Neural cell (in vitro differentiated cells): ENCODE results near the gene CCDC83. TPM values are rescaled to one million over a fixed set of nuclear protein-coding genes. Genes with fewer than 3 reads are reported as not detected.

Source experiments
- H2AFZ ChIP-seq: fragments of 200-600, 300-800 bp; sonication (generic), shearing (Covaris generic); 2 replicates; pipeline ENCODE4 v1.6.0; 2014; ENCODE audit warnings: low read depth, mild to moderate bottlenecking, antibody characterized with exemption, low read length, moderate library complexity
- H3F3A ChIP-seq: fragments of 200-600 bp; shearing (Covaris generic); 2 replicates; pipeline ENCODE4 v1.6.1; 2016; ENCODE audit warnings: mild to moderate bottlenecking, moderate library complexity, mixed read lengths, antibody characterized with exemption, low read length; ENCODE audit not compliant: insufficient read depth, poor library complexity, severe bottlenecking
- H3K27ac ChIP-seq: fragments of 200-600, 300-800 bp; sonication (generic), shearing (Covaris generic); 2 replicates; pipeline ENCODE4 v1.5.1; 2014; ENCODE audit warnings: mild to moderate bottlenecking, low read length, moderate library complexity
- H3K27me3 ChIP-seq: fragments of 300-800, 200-600 bp; sonication (generic), shearing (Covaris generic); 2 replicates; pipeline ENCODE4 v1.6.0; 2014; ENCODE audit warnings: mild to moderate bottlenecking, low read depth, low read length, moderate library complexity; ENCODE audit not compliant: insufficient read depth
- H3K36me3 ChIP-seq: fragments of 300-800, 200-600 bp; sonication (generic), shearing (Covaris generic); 2 replicates; pipeline ENCODE4 v1.5.1; 2014; ENCODE audit warnings: mild to moderate bottlenecking, antibody characterized with exemption, low read length, moderate library complexity; ENCODE audit not compliant: insufficient read depth
- H3K4me2 ChIP-seq: fragments of 300-800, 200-600 bp; sonication (generic), shearing (Covaris generic); 2 replicates; pipeline ENCODE4 v1.6.0; 2014; ENCODE audit warnings: mild to moderate bottlenecking, low read length
- H3K4me3 ChIP-seq: fragments of 300-800, 200-600 bp; sonication (generic), shearing (Covaris generic); 2 replicates; pipeline ENCODE4 v1.5.1; 2014; ENCODE audit warnings: mild to moderate bottlenecking, low read length, moderate library complexity
- H3K79me2 ChIP-seq: fragments of 200-600 bp; shearing (Covaris generic); replicated peaks from 2 replicates; pipeline ENCODE4 v1.6.0; 2014; ENCODE audit warnings: mild to moderate bottlenecking, low read length, moderate library complexity; ENCODE audit not compliant: insufficient read depth
- H3K9ac ChIP-seq: fragments of 300-800, 200-600 bp; sonication (generic), shearing (Covaris generic); 2 replicates; pipeline ENCODE4 v1.6.1; 2016; ENCODE audit warnings: mild to moderate bottlenecking, low read length, mixed read lengths
- H3K9me2 ChIP-seq: fragments of 200-600 bp; shearing (Covaris generic); 2 replicates; pipeline ENCODE4 v1.6.1; 2016; ENCODE audit warnings: mild to moderate bottlenecking, low read length, mixed read lengths; ENCODE audit not compliant: insufficient read depth
- H3K9me3 ChIP-seq: fragments of 200-600, 300-800 bp; sonication (generic), shearing (Covaris generic); 2 replicates; pipeline ENCODE4 v1.6.1; 2016; ENCODE audit warnings: mild to moderate bottlenecking, mixed run types, low read length, moderate library complexity, mixed read lengths
- H4K20me1 ChIP-seq: fragments of 200-600 bp; shearing (Covaris generic); 2 replicates; pipeline ENCODE4 v1.6.1; 2016; ENCODE audit warnings: mild to moderate bottlenecking, mixed run types; ENCODE audit not compliant: insufficient read depth
- EP300 ChIP-seq: fragments of 450-650 bp; conservative IDR thresholded peaks from 2 replicates; pipeline ENCODE4 v1.6.1; 2014; ENCODE audit warnings: antibody characterized with exemption, mild to moderate bottlenecking, moderate library complexity; ENCODE audit not compliant: poor library complexity, severe bottlenecking
- EZH2 ChIP-seq: fragments of 200-600, 300-800 bp; shearing (Covaris generic), sonication (generic); IDR thresholded peaks from 2 replicates; pipeline ENCODE4 v1.6.1; 2014; ENCODE audit warnings: antibody characterized with exemption, low read length, borderline replicate concordance, mild to moderate bottlenecking; ENCODE audit not compliant: insufficient read depth, poor library complexity, severe bottlenecking
- MXI1 ChIP-seq: fragments of 450-650 bp; conservative IDR thresholded peaks from 2 replicates; pipeline ENCODE4 v1.6.1; 2014; ENCODE audit warnings: antibody characterized with exemption, mild to moderate bottlenecking; ENCODE audit not compliant: poor library complexity, severe bottlenecking
- POLR2AphosphoS5 ChIP-seq: IDR thresholded peaks from 2 replicates; pipeline ENCODE4 v1.6.1; 2012
- RAD21 ChIP-seq: fragments of 450-650 bp; conservative IDR thresholded peaks from 2 replicates; pipeline ENCODE4 v1.6.1; 2014; ENCODE audit warnings: antibody characterized with exemption, mild to moderate bottlenecking, moderate library complexity
- SMC3 ChIP-seq: fragments of 450-650 bp; conservative IDR thresholded peaks from 2 replicates; pipeline ENCODE4 v1.6.1; 2014; ENCODE audit warnings: antibody characterized with exemption, mild to moderate bottlenecking, moderate library complexity; ENCODE audit not compliant: poor library complexity
- TAF1 ChIP-seq: IDR thresholded peaks from 2 replicates; pipeline ENCODE4 v1.6.1; 2012; ENCODE audit warnings: low read depth
- polyA plus RNA-seq: library from polyadenylated mRNA; depleted of rRNA; stranded (reverse); fragments of >200 nt; gene quantifications from 2 replicates; pipeline ENCODE4 v1.2.3, GENCODE V29; 2014
- TF ChIP-seq, protein P1 (sequence below): fragments of 450-650 bp; IDR thresholded peaks from 2 replicates; pipeline ENCODE4 v1.5.1; 2014; ENCODE audit warnings: antibody characterized with exemption, mild to moderate bottlenecking, moderate library complexity; ENCODE audit not compliant: poor library complexity, severe bottlenecking
- TF ChIP-seq, protein P2 (sequence below): IDR thresholded peaks from 2 replicates; pipeline ENCODE4 v1.6.1; 2012; ENCODE audit warnings: borderline replicate concordance

CCDC83 gene
- polyA plus RNA-seq, 1 donor from 2014 or later: not detected

DNA sequence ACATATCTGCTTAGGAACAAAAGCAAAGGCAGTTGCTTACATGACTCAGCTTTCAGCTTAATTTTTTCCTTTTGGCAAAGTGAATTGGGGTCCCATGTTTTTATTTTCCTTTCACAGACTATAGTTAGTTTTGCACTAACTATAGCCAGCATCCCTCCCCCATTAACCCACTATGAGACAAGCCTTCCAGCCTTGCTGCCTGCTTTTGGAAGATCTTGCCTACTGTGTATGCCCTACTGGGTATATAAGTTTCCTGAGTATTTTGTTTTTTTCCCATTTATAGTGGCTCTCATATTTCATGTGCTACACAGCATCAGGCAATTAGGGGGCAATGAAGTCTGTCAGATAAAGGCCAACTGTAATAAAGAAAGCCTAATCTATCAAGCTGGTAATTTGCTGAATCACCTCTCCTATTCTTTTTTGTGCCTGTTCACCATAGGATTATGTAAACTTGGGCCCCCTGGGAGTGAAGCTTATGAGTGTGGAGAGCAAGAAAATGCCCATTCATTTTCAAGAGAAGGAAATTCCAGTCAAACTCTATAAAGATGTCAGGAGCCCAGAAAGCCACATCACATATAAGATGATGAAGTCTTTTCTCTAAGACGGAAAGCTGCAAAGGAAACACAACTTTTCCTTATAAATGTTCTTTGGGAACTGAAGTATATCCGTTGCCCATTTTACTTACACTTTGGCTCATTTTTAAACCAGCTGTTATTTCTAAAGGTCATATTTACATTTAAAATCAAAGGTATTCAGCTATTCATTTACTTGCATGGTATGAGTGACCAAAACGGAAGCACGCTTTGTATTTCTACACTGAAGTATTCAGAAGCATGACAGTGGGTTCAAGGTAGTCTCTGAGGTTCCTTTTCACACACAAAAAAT is 64.0 kb downstream of the CCDC83 start:
- H3K9me2 ChIP-seq: no peaks in the 10 kb centered on the region
- H3K27ac ChIP-seq: no peak overlapping the region
- no peaks in the 10 kb centered on the region for H3K9me3 ChIP-seq
- H3F3A ChIP-seq: no peaks in the 10 kb centered on the region
- H3K27me3 ChIP-seq: no peaks in the 10 kb centered on the region
- no peak overlapping the region for H2AFZ ChIP-seq
- no peak overlapping the region for H3K4me3 ChIP-seq
- no peaks in the 10 kb centered on the region for H4K20me1 ChIP-seq
- H3K36me3 ChIP-seq: no peaks in the 10 kb centered on the region
- no peaks in the 10 kb centered on the region for H3K79me2 ChIP-seq
- TF ChIP-seq RAD21 (no peak), EZH2 (no peak), POLR2AphosphoS5 (no peak), TAF1 (no peak)
- TF ChIP-seq, protein P1, sequence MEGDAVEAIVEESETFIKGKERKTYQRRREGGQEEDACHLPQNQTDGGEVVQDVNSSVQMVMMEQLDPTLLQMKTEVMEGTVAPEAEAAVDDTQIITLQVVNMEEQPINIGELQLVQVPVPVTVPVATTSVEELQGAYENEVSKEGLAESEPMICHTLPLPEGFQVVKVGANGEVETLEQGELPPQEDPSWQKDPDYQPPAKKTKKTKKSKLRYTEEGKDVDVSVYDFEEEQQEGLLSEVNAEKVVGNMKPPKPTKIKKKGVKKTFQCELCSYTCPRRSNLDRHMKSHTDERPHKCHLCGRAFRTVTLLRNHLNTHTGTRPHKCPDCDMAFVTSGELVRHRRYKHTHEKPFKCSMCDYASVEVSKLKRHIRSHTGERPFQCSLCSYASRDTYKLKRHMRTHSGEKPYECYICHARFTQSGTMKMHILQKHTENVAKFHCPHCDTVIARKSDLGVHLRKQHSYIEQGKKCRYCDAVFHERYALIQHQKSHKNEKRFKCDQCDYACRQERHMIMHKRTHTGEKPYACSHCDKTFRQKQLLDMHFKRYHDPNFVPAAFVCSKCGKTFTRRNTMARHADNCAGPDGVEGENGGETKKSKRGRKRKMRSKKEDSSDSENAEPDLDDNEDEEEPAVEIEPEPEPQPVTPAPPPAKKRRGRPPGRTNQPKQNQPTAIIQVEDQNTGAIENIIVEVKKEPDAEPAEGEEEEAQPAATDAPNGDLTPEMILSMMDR: no peak
- H3K4me2 ChIP-seq: no peak overlapping the region
- H3K9ac ChIP-seq: no peak overlapping the region

- H3K36me3 ChIP-seq: no peaks in the 10 kb centered on the region
- TF ChIP-seq, protein P1: no peak
- TF ChIP-seq EZH2: no peak
- no peak for TF ChIP-seq RAD21
- no peak for TF ChIP-seq EP300
- no peak for TF ChIP-seq TAF1
- no peak for TF ChIP-seq SMC3
- TF ChIP-seq, protein P2, sequence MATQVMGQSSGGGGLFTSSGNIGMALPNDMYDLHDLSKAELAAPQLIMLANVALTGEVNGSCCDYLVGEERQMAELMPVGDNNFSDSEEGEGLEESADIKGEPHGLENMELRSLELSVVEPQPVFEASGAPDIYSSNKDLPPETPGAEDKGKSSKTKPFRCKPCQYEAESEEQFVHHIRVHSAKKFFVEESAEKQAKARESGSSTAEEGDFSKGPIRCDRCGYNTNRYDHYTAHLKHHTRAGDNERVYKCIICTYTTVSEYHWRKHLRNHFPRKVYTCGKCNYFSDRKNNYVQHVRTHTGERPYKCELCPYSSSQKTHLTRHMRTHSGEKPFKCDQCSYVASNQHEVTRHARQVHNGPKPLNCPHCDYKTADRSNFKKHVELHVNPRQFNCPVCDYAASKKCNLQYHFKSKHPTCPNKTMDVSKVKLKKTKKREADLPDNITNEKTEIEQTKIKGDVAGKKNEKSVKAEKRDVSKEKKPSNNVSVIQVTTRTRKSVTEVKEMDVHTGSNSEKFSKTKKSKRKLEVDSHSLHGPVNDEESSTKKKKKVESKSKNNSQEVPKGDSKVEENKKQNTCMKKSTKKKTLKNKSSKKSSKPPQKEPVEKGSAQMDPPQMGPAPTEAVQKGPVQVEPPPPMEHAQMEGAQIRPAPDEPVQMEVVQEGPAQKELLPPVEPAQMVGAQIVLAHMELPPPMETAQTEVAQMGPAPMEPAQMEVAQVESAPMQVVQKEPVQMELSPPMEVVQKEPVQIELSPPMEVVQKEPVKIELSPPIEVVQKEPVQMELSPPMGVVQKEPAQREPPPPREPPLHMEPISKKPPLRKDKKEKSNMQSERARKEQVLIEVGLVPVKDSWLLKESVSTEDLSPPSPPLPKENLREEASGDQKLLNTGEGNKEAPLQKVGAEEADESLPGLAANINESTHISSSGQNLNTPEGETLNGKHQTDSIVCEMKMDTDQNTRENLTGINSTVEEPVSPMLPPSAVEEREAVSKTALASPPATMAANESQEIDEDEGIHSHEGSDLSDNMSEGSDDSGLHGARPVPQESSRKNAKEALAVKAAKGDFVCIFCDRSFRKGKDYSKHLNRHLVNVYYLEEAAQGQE: no peak
- TF ChIP-seq POLR2AphosphoS5: no peak
- TF ChIP-seq MXI1: no peak
- no peaks in the 10 kb centered on the region for H3F3A ChIP-seq
- no peaks in the 10 kb centered on the region for H3K79me2 ChIP-seq
- H3K27ac ChIP-seq: no peak overlapping the region
- H3K4me3 ChIP-seq: no peak overlapping the region
- no peaks in the 10 kb centered on the region for H4K20me1 ChIP-seq
- no peaks in the 10 kb centered on the region for H3K27me3 ChIP-seq
- no peak overlapping the region for H3K4me2 ChIP-seq
- H3K9me3 ChIP-seq: no peaks in the 10 kb centered on the region
- no peaks in the 10 kb centered on the region for H3K9me2 ChIP-seq
- H3K9ac ChIP-seq: no peak overlapping the region
- no peak overlapping the region for H2AFZ ChIP-seq
Measured at GRCh38 chr11:85922367-85922766, 67.2 kb downstream of the CCDC83 start.
